Measurements from ENCODE around the gene WDR6.

GRCh38 chr3:49021213-49021812, 14.1 kb downstream of the WDR6 start:
- TF ChIP-seq POLR2AphosphoS5 (IDR thresholded peaks at IDR 0.05; ENCODE audit: low read depth, low read length) = peak; percentile 96
- TF ChIP-seq FOXP2 (optimal IDR thresholded peaks at IDR 0.05; ENCODE audit: borderline replicate concordance, extremely low read depth, extremely low read length, insufficient read depth) = no peak
- 0 out of 2 replicates have a peak, but pooled peaks have one; percentile 30 for TF ChIP-seq SIN3A (IDR thresholded peaks at IDR 0.05; ENCODE audit: borderline replicate concordance, insufficient read depth, low read length)
- peak in 1 of 2 experiments; percentile 67; a peak in 2 of 4 replicates for TF ChIP-seq REST (IDR thresholded peaks at IDR 0.05; ENCODE audit: insufficient read depth in 1 of 2, low read depth in 2 of 2, low read length in 2 of 2)
- peak; percentile 95 for TF ChIP-seq TAF1 (IDR thresholded peaks at IDR 0.05; ENCODE audit: borderline replicate concordance, insufficient read depth, low read length)
